ENCODE measurements around the gene ZNF550. TPM values are rescaled to one million over a fixed set of nuclear protein-coding genes. Genes with fewer than 3 reads are reported as not detected.

ZNF550 gene
- total RNA-seq, 1 donor, result 7.2 TPM

GRCh38 chr19:57566396-57567265 is 7.0 kb upstream of the ZNF550 start:
- Histone ChIP-seq H4K20me1 (ENCODE audit: insufficient read depth, low read length) (no peaks in the 10 kb centered on the region), H2AFZ (ENCODE audit: low read length) (no peak overlapping the region), H3K4me2 (ENCODE audit: insufficient read depth, low read length) (no peak overlapping the region), H3K27ac (ENCODE audit: low read depth, low read length) (no peak overlapping the region), H3K36me3 (ENCODE audit: insufficient read depth, low read length) (no peaks in the 10 kb centered on the region), H3K4me1 (ENCODE audit: insufficient read depth, low read length) (no peaks in the 10 kb centered on the region), H3K9me3 (ENCODE audit: low read depth, low read length) (peaks cover 33% of the 10 kb centered on the region), H3K27me3 (ENCODE audit: insufficient read depth, low read length) (no peaks in the 10 kb centered on the region), H3K4me3 (ENCODE audit: insufficient read depth, low read length) (no peak overlapping the region), H3K79me2 (ENCODE audit: insufficient read depth, low read length) (no peaks in the 10 kb centered on the region)
- DNase-seq (ENCODE audit: insufficient read length, low spot score, missing footprints), result no peak
- TF ChIP-seq CTCF (IDR thresholded peaks at IDR 0.05; ENCODE audit: extremely low read depth, low read depth, low read length), result no peak

GRCh38 chr19:57563547-57563946 is 3.9 kb upstream of the ZNF550 start:
- H3K36me3 ChIP-seq (ENCODE audit: insufficient read depth, low read length), result no peaks in the 10 kb centered on the region
- no peak for DNase-seq (ENCODE audit: insufficient read length, low spot score, missing footprints)
- H4K20me1 ChIP-seq (ENCODE audit: insufficient read depth, low read length), result no peaks in the 10 kb centered on the region
- H3K9me3 ChIP-seq (ENCODE audit: low read depth, low read length), result peaks cover 14% of the 10 kb centered on the region
- no peak overlapping the region for H3K4me2 ChIP-seq (ENCODE audit: insufficient read depth, low read length)
- H3K4me3 ChIP-seq (ENCODE audit: insufficient read depth, low read length), result no peak overlapping the region
- no peak for TF ChIP-seq CTCF (IDR thresholded peaks at IDR 0.05; ENCODE audit: extremely low read depth, low read depth, low read length)
- no peaks in the 10 kb centered on the region for H3K27me3 ChIP-seq (ENCODE audit: insufficient read depth, low read length)
- no peak overlapping the region for H2AFZ ChIP-seq (ENCODE audit: low read length)
- peaks cover 11% of the 10 kb centered on the region for H3K79me2 ChIP-seq (ENCODE audit: insufficient read depth, low read length)
- no peak overlapping the region for H3K27ac ChIP-seq (ENCODE audit: low read depth, low read length)
- H3K4me1 ChIP-seq (ENCODE audit: insufficient read depth, low read length), result peaks cover 15% of the 10 kb centered on the region

GRCh38 chr19:57560049-57560491 is 407 bp upstream of the ZNF550 start:
- H3K4me2 ChIP-seq (ENCODE audit: insufficient read depth, low read length), result peak overlapping the region; percentile 85
- H2AFZ ChIP-seq (ENCODE audit: low read length), result peak overlapping the region; percentile 86
- peak; percentile 89 for DNase-seq (ENCODE audit: insufficient read length, low spot score, missing footprints)
- peaks cover 17% of the 10 kb centered on the region for H3K4me1 ChIP-seq (ENCODE audit: insufficient read depth, low read length)
- peak overlapping the region; percentile 84 for H3K4me3 ChIP-seq (ENCODE audit: insufficient read depth, low read length)
- no peak for TF ChIP-seq CTCF (IDR thresholded peaks at IDR 0.05; ENCODE audit: extremely low read depth, low read depth, low read length)
- H3K9me3 ChIP-seq (ENCODE audit: low read depth, low read length), result peaks cover 2% of the 10 kb centered on the region
- H3K79me2 ChIP-seq (ENCODE audit: insufficient read depth, low read length), result peaks cover 36% of the 10 kb centered on the region
- peak overlapping the region; percentile 89 for H3K27ac ChIP-seq (ENCODE audit: low read depth, low read length)
- H3K36me3 ChIP-seq (ENCODE audit: insufficient read depth, low read length), result peaks cover 13% of the 10 kb centered on the region
- no peaks in the 10 kb centered on the region for H3K27me3 ChIP-seq (ENCODE audit: insufficient read depth, low read length)
- peaks cover 11% of the 10 kb centered on the region for H4K20me1 ChIP-seq (ENCODE audit: insufficient read depth, low read length)

GRCh38 chr19:57559008-57559403 is 657 bp downstream of the ZNF550 start:
- peak overlapping the region; percentile 89 for H3K27ac ChIP-seq (ENCODE audit: low read depth, low read length)
- peaks cover 17% of the 10 kb centered on the region for H3K4me1 ChIP-seq (ENCODE audit: insufficient read depth, low read length)
- H3K36me3 ChIP-seq (ENCODE audit: insufficient read depth, low read length), result peaks cover 23% of the 10 kb centered on the region
- H3K27me3 ChIP-seq (ENCODE audit: insufficient read depth, low read length), result no peaks in the 10 kb centered on the region
- H2AFZ ChIP-seq (ENCODE audit: low read length), result peak overlapping the region; percentile 86
- peaks cover 11% of the 10 kb centered on the region for H4K20me1 ChIP-seq (ENCODE audit: insufficient read depth, low read length)
- H3K79me2 ChIP-seq (ENCODE audit: insufficient read depth, low read length), result peaks cover 36% of the 10 kb centered on the region
- peak; percentile 71 for DNase-seq (ENCODE audit: insufficient read length, low spot score, missing footprints)
- peaks cover 3% of the 10 kb centered on the region for H3K9me3 ChIP-seq (ENCODE audit: low read depth, low read length)
- H3K4me3 ChIP-seq (ENCODE audit: insufficient read depth, low read length), result peak overlapping the region; percentile 84
- TF ChIP-seq CTCF (IDR thresholded peaks at IDR 0.05; ENCODE audit: extremely low read depth, low read depth, low read length), result no peak
- peak overlapping the region; percentile 85 for H3K4me2 ChIP-seq (ENCODE audit: insufficient read depth, low read length)
